ENCODE data around the gene PPP1R1A. TPM values are rescaled to one million over a fixed set of nuclear protein-coding genes. Genes with fewer than 3 reads are reported as not detected.

Gene PPP1R1A
- polyA plus RNA-seq, 1 donor (not counting 4 experiments of a cell fraction or from before 2014, with no cell fraction given) = not detected

DNA sequence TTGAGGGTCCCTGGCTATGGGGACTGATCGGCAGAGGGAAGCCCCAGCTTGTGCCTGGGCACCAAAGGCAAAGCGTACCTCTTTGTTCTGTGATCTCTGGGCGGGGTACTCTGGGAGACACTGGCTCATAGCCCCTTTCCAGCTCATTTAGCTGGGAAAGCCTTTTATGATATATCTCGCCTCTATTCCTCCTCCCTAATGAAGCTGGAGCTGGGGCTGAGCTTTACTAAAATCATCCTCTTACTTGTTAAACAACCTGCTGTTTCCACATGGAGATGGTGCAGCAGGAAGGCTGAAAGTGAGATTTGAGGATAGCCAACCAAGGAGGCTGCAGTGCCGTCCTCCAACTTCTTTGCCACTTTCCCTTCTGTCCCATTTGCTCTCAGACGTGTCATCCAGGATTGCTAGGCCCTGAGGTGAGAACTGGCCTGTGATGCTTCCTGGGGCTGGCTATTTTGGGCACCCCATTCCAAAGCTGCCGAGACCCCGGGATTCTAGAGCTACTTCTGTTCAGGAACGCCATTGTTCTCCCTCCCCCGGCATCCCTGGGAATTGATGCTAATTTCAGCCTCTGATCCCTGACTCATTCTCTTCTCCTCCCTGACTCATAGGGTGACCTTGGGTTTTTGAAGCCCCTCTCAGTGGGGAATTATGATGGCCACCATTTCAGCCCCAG lies 23.0 kb downstream of the PPP1R1A start:
- H3K4me2 ChIP-seq (ENCODE audit: control insufficient read depth, extremely low read depth, insufficient read depth, low read depth, low read length) = no peak overlapping the region
- DNase-seq (ENCODE audit: low read depth, low spot score) = no peak

DNA sequence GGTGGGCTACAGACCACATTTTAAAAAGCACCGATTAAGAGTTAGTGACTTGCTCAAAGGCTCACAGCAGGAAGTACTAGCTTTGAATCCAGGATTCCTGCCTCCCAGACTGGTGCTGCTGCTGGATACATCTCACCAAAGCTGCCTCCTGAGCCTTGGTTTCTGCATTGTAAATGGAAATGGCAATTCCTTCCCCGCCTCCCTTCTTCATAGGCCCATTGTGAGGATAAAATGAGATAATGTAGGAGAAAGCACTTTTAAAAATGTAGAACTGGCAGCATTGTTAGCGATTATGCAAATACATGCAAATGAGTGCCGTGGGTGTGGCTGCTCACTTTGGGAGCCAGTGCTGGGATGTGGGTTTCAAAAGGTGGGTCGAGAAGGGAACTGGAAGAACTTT lies 23.7 kb downstream of the PPP1R1A start:
- Histone ChIP-seq H3K9ac (ENCODE audit: control insufficient read depth, extremely low read depth, insufficient read depth, low read length) (no peak overlapping the region), H3K36me3 (ENCODE audit: control insufficient read depth in 2 of 2, extremely low read depth in 1 of 2, insufficient read depth in 2 of 2, low read length in 2 of 2) (no peaks in the 10 kb centered on the region), H3K79me2 (ENCODE audit: control insufficient read depth, insufficient read depth, low read length) (no peaks in the 10 kb centered on the region), H3K4me3 (ENCODE audit: control insufficient read depth in 2 of 3, extremely low read depth in 1 of 3, insufficient read depth in 2 of 3, low read depth in 1 of 3, low read length in 3 of 3) (no peak overlapping the region), H3K4me1 (ENCODE audit: control insufficient read depth, extremely low read depth, insufficient read depth, low read length) (no peaks in the 10 kb centered on the region), H3K4me2 (ENCODE audit: control insufficient read depth, extremely low read depth, insufficient read depth, low read depth, low read length) (no peak overlapping the region), H4K20me1 (ENCODE audit: control insufficient read depth, extremely low read depth, insufficient read depth, low read length) (no peaks in the 10 kb centered on the region), H3K9me3 (ENCODE audit: control insufficient read depth, low read depth, low read length) (no peaks in the 10 kb centered on the region), H3K27ac (ENCODE audit: control insufficient read depth, insufficient read depth, low read length) (no peak overlapping the region), H2AFZ (ENCODE audit: control insufficient read depth, low read length) (no peak overlapping the region), H3K9me1 (ENCODE audit: control insufficient read depth, extremely low read depth, insufficient read depth, low read length) (no peaks in the 10 kb centered on the region), H3K27me3 (ENCODE audit: control insufficient read depth, extremely low read depth, insufficient read depth, low read length) (peaks cover 15% of the 10 kb centered on the region)
- no peak for DNase-seq (ENCODE audit: low read depth, low spot score)
- dilution Hi-C loops (cut with MboI; ENCODE audit: extremely low pct_ligation_motif_present, low sequenced_read_pairs) = no loop called here
- FAIRE-seq = no peak
- TF ChIP-seq, protein P1, sequence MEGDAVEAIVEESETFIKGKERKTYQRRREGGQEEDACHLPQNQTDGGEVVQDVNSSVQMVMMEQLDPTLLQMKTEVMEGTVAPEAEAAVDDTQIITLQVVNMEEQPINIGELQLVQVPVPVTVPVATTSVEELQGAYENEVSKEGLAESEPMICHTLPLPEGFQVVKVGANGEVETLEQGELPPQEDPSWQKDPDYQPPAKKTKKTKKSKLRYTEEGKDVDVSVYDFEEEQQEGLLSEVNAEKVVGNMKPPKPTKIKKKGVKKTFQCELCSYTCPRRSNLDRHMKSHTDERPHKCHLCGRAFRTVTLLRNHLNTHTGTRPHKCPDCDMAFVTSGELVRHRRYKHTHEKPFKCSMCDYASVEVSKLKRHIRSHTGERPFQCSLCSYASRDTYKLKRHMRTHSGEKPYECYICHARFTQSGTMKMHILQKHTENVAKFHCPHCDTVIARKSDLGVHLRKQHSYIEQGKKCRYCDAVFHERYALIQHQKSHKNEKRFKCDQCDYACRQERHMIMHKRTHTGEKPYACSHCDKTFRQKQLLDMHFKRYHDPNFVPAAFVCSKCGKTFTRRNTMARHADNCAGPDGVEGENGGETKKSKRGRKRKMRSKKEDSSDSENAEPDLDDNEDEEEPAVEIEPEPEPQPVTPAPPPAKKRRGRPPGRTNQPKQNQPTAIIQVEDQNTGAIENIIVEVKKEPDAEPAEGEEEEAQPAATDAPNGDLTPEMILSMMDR (optimal IDR thresholded peaks at IDR 0.05 in 1 of 3, IDR thresholded peaks at IDR 0.05 in 1 of 3, conservative IDR thresholded peaks at IDR 0.05 in 1 of 3; ENCODE audit: extremely low read depth in 1 of 3, insufficient read depth in 2 of 3, low read length in 3 of 3) = no peak
- no peak for TF ChIP-seq EZH2 (IDR thresholded peaks at IDR 0.05; ENCODE audit: low read length)

More for the DNA sequence above, 23.0 kb downstream of the PPP1R1A start:
- no peaks in the 10 kb centered on the region for H4K20me1 ChIP-seq (ENCODE audit: control insufficient read depth, extremely low read depth, insufficient read depth, low read length)
- H3K4me1 ChIP-seq (ENCODE audit: control insufficient read depth, extremely low read depth, insufficient read depth, low read length) = no peaks in the 10 kb centered on the region
- H3K79me2 ChIP-seq (ENCODE audit: control insufficient read depth, insufficient read depth, low read length) = no peaks in the 10 kb centered on the region
- no peak overlapping the region for H2AFZ ChIP-seq (ENCODE audit: control insufficient read depth, low read length)
- no peak for FAIRE-seq
- no peak overlapping the region for H3K9ac ChIP-seq (ENCODE audit: control insufficient read depth, extremely low read depth, insufficient read depth, low read length)
- no peak overlapping the region for H3K27ac ChIP-seq (ENCODE audit: control insufficient read depth, insufficient read depth, low read length)
- H3K9me1 ChIP-seq (ENCODE audit: control insufficient read depth, extremely low read depth, insufficient read depth, low read length) = no peaks in the 10 kb centered on the region
- peaks cover 15% of the 10 kb centered on the region for H3K27me3 ChIP-seq (ENCODE audit: control insufficient read depth, extremely low read depth, insufficient read depth, low read length)
- no peak overlapping the region for H3K4me3 ChIP-seq (ENCODE audit: control insufficient read depth in 2 of 3, extremely low read depth in 1 of 3, insufficient read depth in 2 of 3, low read depth in 1 of 3, low read length in 3 of 3)
- dilution Hi-C loops (cut with MboI; ENCODE audit: extremely low pct_ligation_motif_present, low sequenced_read_pairs) = no loop called here
- no peak for TF ChIP-seq EZH2 (IDR thresholded peaks at IDR 0.05; ENCODE audit: low read length)
- TF ChIP-seq, protein P1 (optimal IDR thresholded peaks at IDR 0.05 in 1 of 3, IDR thresholded peaks at IDR 0.05 in 1 of 3, conservative IDR thresholded peaks at IDR 0.05 in 1 of 3; ENCODE audit: extremely low read depth in 1 of 3, insufficient read depth in 2 of 3, low read length in 3 of 3) = no peak
- H3K36me3 ChIP-seq (ENCODE audit: control insufficient read depth in 2 of 2, extremely low read depth in 1 of 2, insufficient read depth in 2 of 2, low read length in 2 of 2) = no peaks in the 10 kb centered on the region
- H3K9me3 ChIP-seq (ENCODE audit: control insufficient read depth, low read depth, low read length) = no peaks in the 10 kb centered on the region
